ENCODE results near the gene ATP11C. TPM values are rescaled to one million over a fixed set of nuclear protein-coding genes. Genes with fewer than 3 reads are reported as not detected.

Gene ATP11C
- total RNA-seq, 1 experiment from 2014 or later = 19.4 TPM

GRCh38 chrX:139708067-139708466 lies 224.8 kb downstream of the ATP11C start, which contains the start of gene MCF2:
TSS of gene MCF2 (minus strand) at chrX:139708167. CDS start at chrX:139651744, 56,423 bp downstream.
- no peaks in the 10 kb centered on the region for H3K27me3 ChIP-seq (ENCODE audit: insufficient read depth, low read length)
- no peak within 1 kb of the TSS for H3K4me3 ChIP-seq (replicated peaks in 1 of 2; ENCODE audit: low read depth in 1 of 2, low read length in 2 of 2)
- no peaks in the 10 kb centered on the region for H3K9me2 ChIP-seq (ENCODE audit: insufficient read depth)
- H4K20me1 ChIP-seq (ENCODE audit: insufficient read depth) = no peaks in the 10 kb centered on the region
- intact Hi-C loops (cut with micrococcal nuclease) = no loop called here
- ATAC-seq (no peak), DNase-seq (ENCODE audit: low read depth, low spot score) (no peak)
- no peak within 1 kb of the TSS for H3K4me2 ChIP-seq (ENCODE audit: low read length)
- no peaks in the 10 kb centered on the region for H3K4me1 ChIP-seq (ENCODE audit: control insufficient read depth in 1 of 2, insufficient read depth in 2 of 2, low read length in 2 of 2)
- CTCF ChIA-PET = no interaction called here
- H3K36me3 ChIP-seq (ENCODE audit: control insufficient read depth in 1 of 2, insufficient read depth in 2 of 2, low read length in 2 of 2) = no peaks in the 10 kb centered on the region
- no peaks in the 10 kb centered on the region for H3K9me3 ChIP-seq (ENCODE audit: control insufficient read depth in 1 of 2, insufficient read depth in 1 of 2, low read depth in 1 of 2, low read length in 2 of 2)
- POLR2A ChIA-PET = no interaction called here
- RAD21 ChIA-PET (ENCODE audit: low non-redundant PET in 1 of 2, low total read pairs in 2 of 2, uncharacterized antibody in 2 of 2, unreplicated experiment in 2 of 2) = no interaction called here
- no peak within 1 kb of the TSS for H3K27ac ChIP-seq (ENCODE audit: low read depth, low read length)
- TF ChIP-seq, protein P1, sequence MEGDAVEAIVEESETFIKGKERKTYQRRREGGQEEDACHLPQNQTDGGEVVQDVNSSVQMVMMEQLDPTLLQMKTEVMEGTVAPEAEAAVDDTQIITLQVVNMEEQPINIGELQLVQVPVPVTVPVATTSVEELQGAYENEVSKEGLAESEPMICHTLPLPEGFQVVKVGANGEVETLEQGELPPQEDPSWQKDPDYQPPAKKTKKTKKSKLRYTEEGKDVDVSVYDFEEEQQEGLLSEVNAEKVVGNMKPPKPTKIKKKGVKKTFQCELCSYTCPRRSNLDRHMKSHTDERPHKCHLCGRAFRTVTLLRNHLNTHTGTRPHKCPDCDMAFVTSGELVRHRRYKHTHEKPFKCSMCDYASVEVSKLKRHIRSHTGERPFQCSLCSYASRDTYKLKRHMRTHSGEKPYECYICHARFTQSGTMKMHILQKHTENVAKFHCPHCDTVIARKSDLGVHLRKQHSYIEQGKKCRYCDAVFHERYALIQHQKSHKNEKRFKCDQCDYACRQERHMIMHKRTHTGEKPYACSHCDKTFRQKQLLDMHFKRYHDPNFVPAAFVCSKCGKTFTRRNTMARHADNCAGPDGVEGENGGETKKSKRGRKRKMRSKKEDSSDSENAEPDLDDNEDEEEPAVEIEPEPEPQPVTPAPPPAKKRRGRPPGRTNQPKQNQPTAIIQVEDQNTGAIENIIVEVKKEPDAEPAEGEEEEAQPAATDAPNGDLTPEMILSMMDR (IDR thresholded peaks at IDR 0.05 in 2 of 3, conservative IDR thresholded peaks at IDR 0.05 in 1 of 3; ENCODE audit: borderline replicate concordance in 1 of 3, insufficient read depth in 1 of 3, low read depth in 2 of 3, low read length in 2 of 3) = no peak
- TF ChIP-seq JUND (IDR thresholded peaks at IDR 0.05) (no peak), SIN3A (IDR thresholded peaks at IDR 0.05; ENCODE audit: low read depth) (no peak), EZH2phosphoT487 (IDR thresholded peaks at IDR 0.05; ENCODE audit: borderline replicate concordance) (no peak)
- TF ChIP-seq, protein P2, sequence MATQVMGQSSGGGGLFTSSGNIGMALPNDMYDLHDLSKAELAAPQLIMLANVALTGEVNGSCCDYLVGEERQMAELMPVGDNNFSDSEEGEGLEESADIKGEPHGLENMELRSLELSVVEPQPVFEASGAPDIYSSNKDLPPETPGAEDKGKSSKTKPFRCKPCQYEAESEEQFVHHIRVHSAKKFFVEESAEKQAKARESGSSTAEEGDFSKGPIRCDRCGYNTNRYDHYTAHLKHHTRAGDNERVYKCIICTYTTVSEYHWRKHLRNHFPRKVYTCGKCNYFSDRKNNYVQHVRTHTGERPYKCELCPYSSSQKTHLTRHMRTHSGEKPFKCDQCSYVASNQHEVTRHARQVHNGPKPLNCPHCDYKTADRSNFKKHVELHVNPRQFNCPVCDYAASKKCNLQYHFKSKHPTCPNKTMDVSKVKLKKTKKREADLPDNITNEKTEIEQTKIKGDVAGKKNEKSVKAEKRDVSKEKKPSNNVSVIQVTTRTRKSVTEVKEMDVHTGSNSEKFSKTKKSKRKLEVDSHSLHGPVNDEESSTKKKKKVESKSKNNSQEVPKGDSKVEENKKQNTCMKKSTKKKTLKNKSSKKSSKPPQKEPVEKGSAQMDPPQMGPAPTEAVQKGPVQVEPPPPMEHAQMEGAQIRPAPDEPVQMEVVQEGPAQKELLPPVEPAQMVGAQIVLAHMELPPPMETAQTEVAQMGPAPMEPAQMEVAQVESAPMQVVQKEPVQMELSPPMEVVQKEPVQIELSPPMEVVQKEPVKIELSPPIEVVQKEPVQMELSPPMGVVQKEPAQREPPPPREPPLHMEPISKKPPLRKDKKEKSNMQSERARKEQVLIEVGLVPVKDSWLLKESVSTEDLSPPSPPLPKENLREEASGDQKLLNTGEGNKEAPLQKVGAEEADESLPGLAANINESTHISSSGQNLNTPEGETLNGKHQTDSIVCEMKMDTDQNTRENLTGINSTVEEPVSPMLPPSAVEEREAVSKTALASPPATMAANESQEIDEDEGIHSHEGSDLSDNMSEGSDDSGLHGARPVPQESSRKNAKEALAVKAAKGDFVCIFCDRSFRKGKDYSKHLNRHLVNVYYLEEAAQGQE (IDR thresholded peaks at IDR 0.05; ENCODE audit: low read depth) = no peak
- BruUV-seq (replicated peaks) = no TSS peak
- no peak within 1 kb of the TSS for H3K9ac ChIP-seq (ENCODE audit: low read length)
- H2AFZ ChIP-seq (ENCODE audit: low read depth, low read length, poor library complexity, severe bottlenecking) = no peak within 1 kb of the TSS
- H3K79me2 ChIP-seq (ENCODE audit: insufficient read depth, low read length) = no peaks in the 10 kb centered on the region

Data from HCT116 (cell line).